WTC11 (cell line): ENCODE results near the gene DHRS9.
"Not testable (repeated sequence)": the region's sequence is repeated elsewhere in the genome, so short reads cannot be mapped to it uniquely, and the experiment has no call there.

Experiments used
- CTCF ChIP-seq: fragments of 200-600 bp; IDR thresholded peaks from 2 replicates; pipeline ENCODE4 v1.8.0; 2022; ENCODE audit warnings: antibody characterized with exemption
- NFE2L1 ChIP-seq: sonication (generic); formaldehyde crosslinking; IDR thresholded peaks from 2 replicates; pipeline ENCODE4 v1.8.1; 2023; ENCODE audit warnings: missing genetic modification reagents
- NR3C1 ChIP-seq: sonication (generic); formaldehyde crosslinking; conservative IDR thresholded peaks from 2 replicates; pipeline ENCODE4 v1.8.1; 2023; ENCODE audit warnings: low read depth, mild to moderate bottlenecking, missing genetic modification reagents
- SP1 ChIP-seq: sonication (generic); formaldehyde crosslinking; conservative IDR thresholded peaks from 2 replicates; pipeline ENCODE4 v1.8.1; 2022; ENCODE audit warnings: missing genetic modification reagents
- STAT6 ChIP-seq: sonication (generic); formaldehyde crosslinking; conservative IDR thresholded peaks from 2 replicates; pipeline ENCODE4 v1.8.1; 2023; ENCODE audit warnings: mild to moderate bottlenecking, low read depth, missing genetic modification reagents, moderate library complexity
- ZNF512 ChIP-seq: sonication (generic); formaldehyde crosslinking; IDR thresholded peaks from 2 replicates; pipeline ENCODE4 v1.8.1; 2022; ENCODE audit warnings: missing genetic modification reagents, borderline replicate concordance

GRCh38 chr2:169064199-169064598 lies 5.2 kb upstream of the DHRS9 start:
- not testable (repeated sequence) for TF ChIP-seq CTCF; SP1 (CRISPR knock-in tag); NFE2L1; NR3C1 (CRISPR knock-in tag); ZNF512 (CRISPR knock-in tag); STAT6
